GM18873 (cell line): ENCODE results near the gene DGKD.
"Not testable (repeated sequence)": the region's sequence is repeated elsewhere in the genome, so short reads cannot be mapped to it uniquely, and the experiment has no call there.

ENCODE experiments used
- ATAC-seq: cut with Tn5 transposase; IDR thresholded peaks from one replicate; pipeline ENCODE4 v1.9.1; 2021; ENCODE audit warnings: mild to moderate bottlenecking, moderate library complexity, moderate number of reproducible peaks; ENCODE audit not compliant: unreplicated experiment, low FRiP score

Gene DGKD

GRCh38 chr2:233358335-233358734, 4.0 kb downstream of the DGKD start:
- ATAC-seq = no peak

- no peak for ATAC-seq
Observed at GRCh38 chr2:233358947-233359346, 4.7 kb downstream of the DGKD start.

- no peak for ATAC-seq
Observed at GRCh38 chr2:233359823-233360222, 5.5 kb downstream of the DGKD start.

GRCh38 chr2:233360771-233361176, 6.5 kb downstream of the DGKD start:
- ATAC-seq = no peak

- no peak for ATAC-seq
Observed at GRCh38 chr2:233361297-233361696, 7.0 kb downstream of the DGKD start.

GRCh38 chr2:233362742-233363141, 8.4 kb downstream of the DGKD start:
- no peak for ATAC-seq

GRCh38 chr2:233363744-233364235, 9.5 kb downstream of the DGKD start:
- ATAC-seq = no peak

GRCh38 chr2:233365861-233366520, 11.7 kb downstream of the DGKD start:
- ATAC-seq = no peak

- no peak for ATAC-seq
Observed at GRCh38 chr2:233367586-233367985, 13.3 kb downstream of the DGKD start.

- no peak for ATAC-seq
Observed at GRCh38 chr2:233368756-233369155, 14.5 kb downstream of the DGKD start.

- ATAC-seq = no peak
Observed at GRCh38 chr2:233369462-233369861, 15.2 kb downstream of the DGKD start.

- ATAC-seq = no peak
Observed at GRCh38 chr2:233369897-233370685, 15.8 kb downstream of the DGKD start.

- ATAC-seq = no peak
Observed at GRCh38 chr2:233371641-233372040, 17.3 kb downstream of the DGKD start.

GRCh38 chr2:233372855-233373254, 18.6 kb downstream of the DGKD start:
- ATAC-seq = no peak

GRCh38 chr2:233373316-233373715, 19.0 kb downstream of the DGKD start:
- ATAC-seq = no peak

GRCh38 chr2:233374776-233375175, 20.5 kb downstream of the DGKD start:
- not testable (repeated sequence) for ATAC-seq

GRCh38 chr2:233375490-233376314, 21.4 kb downstream of the DGKD start:
- ATAC-seq = no peak

- no peak for ATAC-seq
Observed at GRCh38 chr2:233379034-233379433, 24.7 kb downstream of the DGKD start.

- no peak for ATAC-seq
Observed at GRCh38 chr2:233379441-233379840, 25.1 kb downstream of the DGKD start.

- no peak for ATAC-seq
Observed at GRCh38 chr2:233380132-233380895, 26.0 kb downstream of the DGKD start.
